ENCODE measurements around the gene GTF3C5. TPM values are rescaled to one million over a fixed set of nuclear protein-coding genes. Genes with fewer than 3 reads are reported as not detected.
A peak's percentile ranks its signal among the peaks of the same experiment; 100 is the strongest.

Gene GTF3C5
- total RNA-seq, 1 donor from 2014 or later: 29.7 TPM

GRCh38 chr9:132998831-132999635 is 31.8 kb upstream of the GTF3C5 start:
- Histone ChIP-seq H3K4me3 (ENCODE audit: low read depth, low read length) (no peak overlapping the region), H3K27me3 (ENCODE audit: control insufficient read depth, insufficient read depth, low read length) (peaks cover 6% of the 10 kb centered on the region), H3K36me3 (ENCODE audit: control insufficient read depth, insufficient read depth, low read length) (no peaks in the 10 kb centered on the region)
- FAIRE-seq: no peak
- DNase-seq (ENCODE audit: low read depth): no peak
- no peak for TF ChIP-seq CTCF (IDR thresholded peaks at IDR 0.05; ENCODE audit: insufficient read depth, low read length, severe bottlenecking)

- DNase-seq (ENCODE audit: low read depth) (peak; percentile 87), FAIRE-seq (peak; percentile 32)
- Histone ChIP-seq H3K27me3 (ENCODE audit: control insufficient read depth, insufficient read depth, low read length) (peaks cover 8% of the 10 kb centered on the region), H3K36me3 (ENCODE audit: control insufficient read depth, insufficient read depth, low read length) (no peaks in the 10 kb centered on the region), H3K4me3 (ENCODE audit: low read depth, low read length) (no peak overlapping the region)
- TF ChIP-seq CTCF (IDR thresholded peaks at IDR 0.05; ENCODE audit: insufficient read depth, low read length, severe bottlenecking): no peak
Observed at GRCh38 chr9:133002147-133003070, 28.4 kb upstream of the GTF3C5 start.

- H3K4me3 ChIP-seq (ENCODE audit: low read depth, low read length): no peak overlapping the region
- H3K27me3 ChIP-seq (ENCODE audit: control insufficient read depth, insufficient read depth, low read length): peaks cover 8% of the 10 kb centered on the region
- DNase-seq (ENCODE audit: low read depth): no peak
- no peaks in the 10 kb centered on the region for H3K36me3 ChIP-seq (ENCODE audit: control insufficient read depth, insufficient read depth, low read length)
- no peak for TF ChIP-seq CTCF (IDR thresholded peaks at IDR 0.05; ENCODE audit: insufficient read depth, low read length, severe bottlenecking)
- FAIRE-seq: no peak
Observed at GRCh38 chr9:133003071-133003461, 27.7 kb upstream of the GTF3C5 start.

GRCh38 chr9:133003671-133004090 is 27.1 kb upstream of the GTF3C5 start:
- Histone ChIP-seq H3K36me3 (ENCODE audit: control insufficient read depth, insufficient read depth, low read length) (no peaks in the 10 kb centered on the region), H3K4me3 (ENCODE audit: low read depth, low read length) (no peak overlapping the region), H3K27me3 (ENCODE audit: control insufficient read depth, insufficient read depth, low read length) (peaks cover 8% of the 10 kb centered on the region)
- no peak for TF ChIP-seq CTCF (IDR thresholded peaks at IDR 0.05; ENCODE audit: insufficient read depth, low read length, severe bottlenecking)
- no peak for DNase-seq (ENCODE audit: low read depth)
- FAIRE-seq: no peak

GRCh38 chr9:133004091-133004998 is 26.5 kb upstream of the GTF3C5 start:
- FAIRE-seq (no peak), DNase-seq (ENCODE audit: low read depth) (no peak)
- Histone ChIP-seq H3K36me3 (ENCODE audit: control insufficient read depth, insufficient read depth, low read length) (no peaks in the 10 kb centered on the region), H3K4me3 (ENCODE audit: low read depth, low read length) (no peak overlapping the region), H3K27me3 (ENCODE audit: control insufficient read depth, insufficient read depth, low read length) (peaks cover 6% of the 10 kb centered on the region)
- TF ChIP-seq CTCF (IDR thresholded peaks at IDR 0.05; ENCODE audit: insufficient read depth, low read length, severe bottlenecking): no peak
